Amniotic stem cell (primary cell): ENCODE data around the gene HMCN2.

Experiments
- DNase-seq: peaks from one replicate; lab custom pipeline; 2025; lab: John Stamatoyannopoulos, UW

HMCN2 gene

GRCh38 chr9:130451509-130452388 lies 186.2 kb downstream of the HMCN2 start:
- DNase-seq, result peak; percentile 70

DNA sequence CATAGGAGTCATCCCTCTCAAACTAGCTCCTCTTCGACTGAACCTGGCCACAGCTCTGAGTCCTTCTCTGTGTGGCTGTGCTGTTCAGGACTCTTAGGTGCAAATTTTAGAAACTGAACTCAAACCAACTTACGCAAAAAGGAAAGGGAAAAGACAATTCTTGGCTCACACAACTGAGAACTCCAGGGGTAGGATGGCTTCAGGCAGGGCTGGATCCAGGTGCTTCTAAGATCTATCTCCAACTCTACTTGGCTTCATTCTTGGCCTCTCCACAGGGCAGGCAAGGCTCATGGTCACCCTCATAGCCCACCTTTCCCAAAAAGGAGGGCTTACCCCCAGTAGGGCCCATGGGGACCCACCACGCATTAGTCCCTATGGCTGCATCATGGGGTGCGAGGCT lies 187.3 kb downstream of the HMCN2 start:
- DNase-seq, result no peak

DNA sequence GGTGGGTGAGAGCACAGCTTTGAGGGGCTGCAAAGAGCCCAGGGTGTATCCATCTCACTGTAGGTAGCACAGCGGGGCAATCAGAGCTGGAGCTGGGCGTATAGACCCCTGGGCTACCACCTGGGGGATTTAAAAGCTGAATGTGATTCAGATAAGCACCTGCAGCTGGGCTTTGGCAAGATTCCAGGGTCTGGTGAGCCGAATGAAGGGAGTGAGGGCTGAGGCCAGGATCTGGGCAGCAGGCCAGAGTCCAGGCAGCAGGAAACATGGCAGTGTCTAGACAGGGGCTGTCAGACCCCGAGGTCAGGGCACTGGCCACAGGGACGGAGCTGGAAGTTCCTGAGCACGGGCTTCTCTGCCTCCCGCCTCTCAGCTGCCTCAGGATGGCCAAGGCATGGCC lies 187.9 kb downstream of the HMCN2 start:
- DNase-seq, result no peak

GRCh38 chr9:130454096-130454811 lies 188.7 kb downstream of the HMCN2 start:
- no peak for DNase-seq

- no peak for DNase-seq
These were observed 189.3 kb downstream of the HMCN2 start for GRCh38 chr9:130454812-130455325.

GRCh38 chr9:130458027-130458803 lies 192.7 kb downstream of the HMCN2 start:
- DNase-seq, result no peak

DNA sequence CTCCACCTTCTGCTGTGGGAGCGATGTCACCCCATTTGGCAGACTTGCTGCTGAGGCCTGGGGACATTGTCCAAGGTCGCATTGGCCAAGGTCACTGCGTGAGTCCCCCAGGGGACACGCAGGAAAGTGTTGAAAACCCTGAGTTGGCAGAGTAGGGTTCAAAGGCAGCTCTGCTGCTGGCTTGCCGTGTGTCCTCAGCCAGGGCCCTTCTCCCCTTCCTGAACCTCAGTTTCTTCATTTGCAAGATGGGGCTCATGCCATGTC lies 193.2 kb downstream of the HMCN2 start:
- DNase-seq, result no peak

- DNase-seq, result no peak
These were observed 193.6 kb downstream of the HMCN2 start for GRCh38 chr9:130459151-130459550.

DNA sequence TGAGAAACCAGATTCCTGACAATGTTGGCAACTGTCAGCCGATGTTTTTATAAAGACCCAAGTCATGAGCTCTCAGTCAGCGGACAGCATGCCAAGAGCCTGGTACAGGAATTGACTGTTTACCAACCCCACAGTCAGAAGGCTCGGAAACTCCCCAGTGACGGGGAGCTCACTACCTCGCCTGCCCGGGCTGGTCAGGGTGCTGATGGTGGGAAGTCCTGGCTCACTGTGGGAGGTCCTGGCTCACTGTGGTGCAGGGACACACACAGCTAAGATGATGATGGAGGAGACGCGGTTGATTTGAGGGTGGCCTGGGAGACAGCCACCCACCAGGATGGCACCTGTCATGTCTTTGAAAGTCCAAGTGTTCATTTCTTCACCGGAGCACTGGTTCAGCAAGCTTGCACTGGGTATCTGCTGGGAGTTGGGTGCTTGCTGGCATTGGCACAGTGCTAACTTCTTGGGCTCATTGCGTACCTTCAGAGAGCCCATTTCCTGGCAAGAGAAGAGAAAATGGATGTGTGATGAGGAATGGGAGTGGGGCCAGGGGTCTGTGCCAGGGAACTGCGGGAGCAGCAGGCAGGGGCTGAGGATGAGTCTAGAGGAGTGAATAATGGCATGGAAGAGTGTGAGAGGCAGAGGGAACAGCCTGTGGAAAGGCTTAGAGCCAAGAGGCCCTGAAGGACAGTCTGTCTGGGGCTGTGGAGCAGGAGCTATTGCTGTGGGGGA lies 194.5 kb downstream of the HMCN2 start:
- no peak for DNase-seq

DNA sequence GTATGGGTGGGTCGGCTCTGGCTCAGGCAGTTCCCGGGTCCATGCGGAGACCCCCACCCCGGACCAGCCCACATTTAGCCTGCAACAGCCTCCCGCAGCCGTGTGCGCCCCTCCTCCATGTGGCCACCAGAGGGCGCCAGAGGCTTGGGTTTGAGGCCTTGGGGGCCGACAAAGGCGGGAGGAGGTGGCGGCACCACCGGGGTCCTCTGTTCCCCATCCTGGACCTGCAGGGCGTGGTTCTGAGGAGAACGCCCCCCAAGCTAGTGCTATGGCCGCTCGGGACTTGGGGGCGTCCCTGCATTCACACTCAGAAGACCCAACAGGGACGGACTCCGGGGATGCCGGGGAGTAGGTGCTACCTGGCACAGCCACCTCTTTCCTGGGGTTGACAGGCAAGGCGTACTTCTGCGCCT lies 195.7 kb downstream of the HMCN2 start:
- DNase-seq, result no peak

- DNase-seq, result no peak
These were observed 196.2 kb downstream of the HMCN2 start for GRCh38 chr9:130461731-130462130.

DNA sequence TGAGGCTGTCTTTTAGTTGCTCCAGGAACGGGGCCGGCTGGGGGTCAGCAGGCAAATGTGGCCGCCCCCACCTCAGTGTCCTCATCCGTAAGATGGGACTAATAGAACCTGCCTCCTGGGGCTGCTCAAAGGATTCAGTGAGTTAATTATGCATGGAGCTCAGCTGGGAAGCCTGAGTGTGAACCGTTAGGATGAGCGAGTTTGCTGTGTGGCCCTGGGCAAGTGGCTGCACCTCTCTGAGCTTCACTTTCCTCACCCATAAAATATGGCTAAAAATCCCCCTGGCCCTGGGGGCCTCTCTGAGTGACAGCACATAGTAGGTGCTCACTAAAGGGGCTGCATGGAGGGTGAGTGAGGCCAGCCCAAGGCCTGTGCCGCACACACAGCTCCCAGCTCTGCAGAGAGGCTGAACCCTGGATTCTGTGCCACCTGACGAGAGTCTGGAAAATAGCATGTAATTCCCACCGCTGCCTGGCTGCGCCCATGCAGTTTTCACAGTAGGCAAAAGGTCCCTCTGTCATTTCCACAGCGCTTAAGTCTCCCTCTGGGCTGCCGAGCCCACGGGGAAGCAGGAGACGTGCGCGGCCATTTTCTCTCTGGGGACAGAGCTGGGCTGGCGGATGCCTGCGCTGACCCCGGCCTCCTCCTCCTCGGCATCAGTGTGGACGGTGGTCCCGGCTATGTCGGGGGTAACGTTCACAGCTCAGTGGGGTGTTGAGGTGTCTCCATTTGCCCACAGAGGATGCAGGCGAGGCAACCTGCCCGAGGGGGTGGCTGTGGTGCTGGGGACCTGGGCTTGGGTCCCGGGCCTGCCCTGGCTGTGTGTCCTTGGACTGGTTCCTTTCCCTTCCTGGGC lies 197.4 kb downstream of the HMCN2 start:
- DNase-seq, result no peak

- DNase-seq, result no peak
These were observed 198.5 kb downstream of the HMCN2 start for GRCh38 chr9:130463763-130464745.

DNA sequence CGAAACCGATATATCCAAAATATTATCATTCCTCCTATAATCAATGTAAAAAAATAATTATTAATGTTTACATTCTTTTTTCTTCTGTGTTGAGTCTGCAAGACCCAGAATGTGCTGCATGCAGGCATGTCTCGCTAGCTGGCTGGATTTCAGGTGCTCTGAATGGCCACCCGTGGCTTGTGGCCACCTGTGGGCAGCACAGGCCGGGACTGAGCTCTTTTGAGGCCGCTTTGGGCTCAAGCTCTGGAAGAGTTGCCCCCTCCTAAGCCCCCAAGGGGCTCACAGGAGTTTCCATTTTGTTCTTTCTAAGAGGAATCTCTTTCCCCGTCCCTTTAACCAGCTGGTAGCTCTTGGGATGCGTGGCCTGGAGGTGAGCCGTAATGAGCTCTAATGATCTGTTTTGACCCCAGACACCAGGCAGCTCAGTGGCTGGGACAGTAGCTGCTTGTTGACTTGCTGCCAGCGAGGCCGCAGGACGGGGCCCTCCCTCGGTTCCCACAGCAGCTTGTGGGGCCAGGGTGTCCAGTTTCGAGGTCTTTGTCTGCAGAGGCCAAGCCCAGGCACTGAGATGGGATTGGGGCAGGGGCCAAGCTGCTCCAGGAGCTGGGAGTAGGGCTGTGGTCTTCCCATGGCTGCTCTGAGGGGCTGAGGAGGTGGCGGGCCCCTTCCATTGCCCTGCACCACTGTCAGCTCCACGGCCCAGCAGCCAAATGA lies 200.0 kb downstream of the HMCN2 start:
- DNase-seq, result no peak

DNA sequence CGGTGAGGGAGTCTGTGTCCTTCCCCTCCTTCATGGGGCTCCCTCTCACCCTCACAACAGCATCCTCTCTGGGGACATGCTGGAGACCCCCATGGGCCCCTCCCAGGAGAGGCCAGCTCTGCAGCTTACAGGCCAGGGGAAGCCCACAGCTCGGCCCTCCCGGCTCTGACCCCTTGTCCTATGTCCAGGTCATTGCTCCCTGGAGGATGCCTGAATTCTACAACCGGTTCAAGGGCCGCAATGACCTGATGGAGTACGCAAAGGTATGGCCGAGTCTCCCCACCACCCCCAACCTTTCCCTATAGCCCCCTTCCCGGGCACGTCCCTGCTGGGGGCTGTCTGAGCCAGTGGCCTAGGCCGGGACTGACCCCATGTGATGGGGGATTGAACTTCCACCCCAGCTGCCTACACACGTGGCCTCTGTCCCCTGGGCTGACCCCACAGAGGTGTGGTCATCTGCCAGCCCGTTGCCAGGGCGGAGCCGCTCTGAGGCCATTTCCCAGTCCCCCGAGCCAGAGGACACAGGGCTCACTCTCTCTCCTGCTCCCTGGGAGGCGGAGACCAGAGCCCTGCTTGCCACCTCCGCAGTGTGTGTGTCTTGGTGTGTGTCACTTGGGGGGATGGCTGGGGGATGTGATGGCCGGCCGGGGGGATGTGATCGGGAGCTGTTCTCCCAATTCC lies 201.1 kb downstream of the HMCN2 start:
- no peak for DNase-seq

- no peak for DNase-seq
These were observed 201.8 kb downstream of the HMCN2 start for GRCh38 chr9:130467316-130467715.

DNA sequence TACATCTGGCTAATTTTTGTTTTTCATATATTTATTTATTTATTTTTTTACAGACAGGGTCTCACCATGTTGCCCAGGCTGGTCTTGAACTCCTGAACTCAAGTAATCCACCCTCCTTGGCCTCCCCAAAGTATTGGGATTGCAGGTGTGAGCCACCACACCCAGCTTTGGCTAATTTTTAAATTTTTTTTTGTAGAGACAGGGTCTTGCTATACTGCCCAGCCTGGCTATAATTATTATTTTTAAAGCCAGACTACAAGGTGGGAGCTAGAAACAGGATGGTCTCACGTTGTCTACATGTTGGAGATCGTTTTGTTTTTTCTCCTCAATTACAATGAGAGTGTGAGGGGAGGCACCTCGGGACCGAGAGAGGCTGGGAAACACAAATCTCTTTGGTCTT lies 203.0 kb downstream of the HMCN2 start:
- DNase-seq, result no peak

GRCh38 chr9:130470269-130470668 lies 204.7 kb downstream of the HMCN2 start:
- DNase-seq, result no peak

DNA sequence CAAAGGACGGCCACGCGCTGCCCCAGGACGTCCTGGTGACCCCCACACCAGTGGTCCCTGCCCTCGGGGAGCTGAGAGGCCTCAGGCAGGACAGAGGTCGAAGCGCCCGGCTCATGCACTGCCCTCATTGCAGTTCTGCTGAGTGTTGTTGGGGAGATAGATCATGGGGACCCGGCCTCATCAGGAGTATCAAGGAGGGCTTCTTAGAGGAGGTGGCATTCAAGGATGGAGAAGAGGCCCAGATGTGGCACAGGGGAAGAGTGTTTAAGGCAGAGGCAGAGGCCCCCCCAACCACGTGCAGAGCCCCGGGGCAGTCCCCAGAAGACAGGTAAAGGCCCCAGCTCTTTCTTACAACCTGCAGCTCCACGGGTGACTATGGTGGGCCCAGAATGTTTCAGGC lies 205.4 kb downstream of the HMCN2 start:
- no peak for DNase-seq
